Neural crest cell (in vitro differentiated cells): ENCODE results near the gene TP53BP2. TPM values are rescaled to one million over a fixed set of nuclear protein-coding genes. Genes with fewer than 3 reads are reported as not detected.
A peak's percentile ranks its signal among the peaks of the same experiment; 100 is the strongest.
"Not testable (repeated sequence)": the region's sequence is repeated elsewhere in the genome, so short reads cannot be mapped to it uniquely, and the experiment has no call there.

Experiments used
- DNase-seq: peaks from one replicate; pipeline ENCODE4 v3.0.0; 2021; ENCODE audit warnings: low read depth, mixed read lengths, low spot score
- H3K27ac Mint-ChIP-seq: one replicate; pipeline ENCODE4 v1.8.0; 2021; ENCODE audit warnings: mild to moderate bottlenecking, mixed read lengths; ENCODE audit not compliant: unreplicated experiment
- H3K27me3 Mint-ChIP-seq: 2 replicates; pipeline ENCODE4 v1.8.0; 2021; ENCODE audit warnings: low read depth, mild to moderate bottlenecking, mixed read lengths
- H3K36me3 Mint-ChIP-seq: 2 replicates; pipeline ENCODE4 v1.8.0; 2021; ENCODE audit warnings: low read depth, mild to moderate bottlenecking, mixed read lengths
- H3K4me1 Mint-ChIP-seq: 2 replicates; pipeline ENCODE4 v1.8.0; 2021; ENCODE audit warnings: mixed read lengths
- H3K4me3 Mint-ChIP-seq: one replicate; pipeline ENCODE4 v1.8.0; 2021; ENCODE audit warnings: mild to moderate bottlenecking, mixed read lengths
- H3K9me3 Mint-ChIP-seq: 2 replicates; pipeline ENCODE4 v1.8.0; 2021; ENCODE audit warnings: mixed read lengths
- CTCF ChIP-seq: fragments of 200-600 bp; sonication (generic); conservative IDR thresholded peaks from 2 replicates; pipeline ENCODE4 v1.5.0; 2021; ENCODE audit warnings: antibody characterized with exemption, mild to moderate bottlenecking
- total RNA-seq: library from RNA; stranded (reverse); gene quantifications from 2 replicates; pipeline ENCODE4 v1.2.1, GENCODE V29; 2021

The TP53BP2 gene
- total RNA-seq, 1 donor from 2014 or later = 61.5 TPM

- Mint-ChIP-seq H3K27me3 (no peaks in the 10 kb centered on the region), H3K9me3 (no peaks in the 10 kb centered on the region), H3K4me3 (no peak overlapping the region), H3K4me1 (peaks cover 23% of the 10 kb centered on the region), H3K36me3 (peaks cover 7% of the 10 kb centered on the region), H3K27ac (peak overlapping the region; percentile 43)
- no peak for TF ChIP-seq CTCF
- no peak for DNase-seq
Measured at GRCh38 chr1:223820971-223821370, 24.8 kb downstream of the TP53BP2 start.

- Mint-ChIP-seq H3K4me1 (peaks cover 23% of the 10 kb centered on the region), H3K9me3 (no peaks in the 10 kb centered on the region), H3K4me3 (no peak overlapping the region), H3K27me3 (no peaks in the 10 kb centered on the region), H3K36me3 (peaks cover 7% of the 10 kb centered on the region), H3K27ac (no peak overlapping the region)
- no peak for DNase-seq
- TF ChIP-seq CTCF = no peak
Measured at GRCh38 chr1:223820515-223820858, 25.3 kb downstream of the TP53BP2 start.

GRCh38 chr1:223819730-223820514 lies 25.8 kb downstream of the TP53BP2 start:
- Mint-ChIP-seq H3K36me3 (peaks cover 7% of the 10 kb centered on the region), H3K4me3 (no peak overlapping the region), H3K9me3 (no peaks in the 10 kb centered on the region), H3K4me1 (peaks cover 23% of the 10 kb centered on the region), H3K27me3 (no peaks in the 10 kb centered on the region), H3K27ac (peak overlapping the region; percentile 53)
- no peak for TF ChIP-seq CTCF
- no peak for DNase-seq

GRCh38 chr1:223817265-223817664 lies 28.5 kb downstream of the TP53BP2 start:
- Mint-ChIP-seq H3K4me1 (peaks cover 16% of the 10 kb centered on the region), H3K36me3 (peaks cover 22% of the 10 kb centered on the region)
- not testable (repeated sequence) for DNase-seq, H3K9me3 Mint-ChIP-seq, H3K27me3 Mint-ChIP-seq, H3K27ac Mint-ChIP-seq, H3K4me3 Mint-ChIP-seq

- H3K27me3 Mint-ChIP-seq = no peaks in the 10 kb centered on the region
- TF ChIP-seq CTCF = no peak
- no peak for DNase-seq
- H3K36me3 Mint-ChIP-seq = peaks cover 22% of the 10 kb centered on the region
- peaks cover 10% of the 10 kb centered on the region for H3K4me1 Mint-ChIP-seq
- H3K9me3 Mint-ChIP-seq = no peaks in the 10 kb centered on the region
- peak overlapping the region; percentile 4 for H3K27ac Mint-ChIP-seq
- no peak overlapping the region for H3K4me3 Mint-ChIP-seq
Measured at GRCh38 chr1:223815865-223816264, 29.9 kb downstream of the TP53BP2 start.

- no peaks in the 10 kb centered on the region for H3K27me3 Mint-ChIP-seq
- H3K9me3 Mint-ChIP-seq = no peaks in the 10 kb centered on the region
- no peak for TF ChIP-seq CTCF
- DNase-seq = no peak
- peaks cover 4% of the 10 kb centered on the region for H3K4me1 Mint-ChIP-seq
- no peak overlapping the region for H3K27ac Mint-ChIP-seq
- H3K4me3 Mint-ChIP-seq = no peak overlapping the region
- peaks cover 24% of the 10 kb centered on the region for H3K36me3 Mint-ChIP-seq
Measured at GRCh38 chr1:223815020-223815853, 30.5 kb downstream of the TP53BP2 start.
